Right renal cortex interstitium (tissue), 3 donors: ENCODE measurements around the gene SERHL2. TPM values are rescaled to one million over a fixed set of nuclear protein-coding genes. Genes with fewer than 3 reads are reported as not detected.
"Not testable (repeated sequence)": the region's sequence is repeated elsewhere in the genome, so short reads cannot be mapped to it uniquely, and the experiment has no call there.

ENCODE experiments used
- DNase-seq, 3 donors: peaks; one replicate each; pipeline ENCODE4 v3.0.0-alpha.2; 2013; ENCODE audit warnings: low read depth in 3 of 3, low spot score in 2 of 3
- polyA plus RNA-seq, 3 donors: library from polyadenylated mRNA; unstranded; fragments of 120-200 nt; gene quantifications; one replicate each; pipeline ENCODE4 v1.2.1, GENCODE V29; 2013; ENCODE audit not compliant: insufficient read length in 3 of 3

The SERHL2 gene
- polyA plus RNA-seq, 3 donors, result 5.6 to 7.8 (median 7.3) TPM

DNA sequence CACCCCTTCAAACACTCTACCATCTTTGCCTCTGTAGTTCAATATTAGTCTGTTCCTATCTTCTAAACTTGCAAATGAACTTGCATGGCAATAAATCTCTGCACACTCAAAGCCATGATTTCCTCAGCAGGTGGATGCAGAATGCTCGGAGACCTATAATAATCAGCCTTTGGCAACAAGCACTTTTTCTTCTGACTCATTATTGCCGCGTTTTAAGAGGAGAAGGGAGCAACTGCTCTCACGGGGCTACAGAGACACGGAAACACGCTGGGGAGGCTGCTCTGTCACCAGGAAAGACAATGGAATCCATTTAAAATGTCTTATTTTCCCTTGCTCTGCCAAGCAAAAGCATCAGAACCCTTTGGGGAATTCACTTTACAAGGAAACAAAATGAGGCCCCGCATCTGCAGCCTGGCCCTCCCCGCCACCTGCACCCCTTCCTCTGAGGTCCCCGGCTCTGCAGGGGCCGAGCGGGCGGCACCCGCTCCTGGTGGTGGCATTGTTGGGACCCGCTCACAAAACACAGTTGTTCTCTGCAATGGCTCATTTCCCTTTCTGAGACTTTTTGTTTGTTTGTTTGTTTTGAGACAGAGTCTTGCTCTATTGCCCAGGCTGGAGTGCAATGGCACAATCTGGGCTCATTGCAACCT lies 18.5 kb upstream of the SERHL2 start:
- not testable (repeated sequence) for DNase-seq

DNA sequence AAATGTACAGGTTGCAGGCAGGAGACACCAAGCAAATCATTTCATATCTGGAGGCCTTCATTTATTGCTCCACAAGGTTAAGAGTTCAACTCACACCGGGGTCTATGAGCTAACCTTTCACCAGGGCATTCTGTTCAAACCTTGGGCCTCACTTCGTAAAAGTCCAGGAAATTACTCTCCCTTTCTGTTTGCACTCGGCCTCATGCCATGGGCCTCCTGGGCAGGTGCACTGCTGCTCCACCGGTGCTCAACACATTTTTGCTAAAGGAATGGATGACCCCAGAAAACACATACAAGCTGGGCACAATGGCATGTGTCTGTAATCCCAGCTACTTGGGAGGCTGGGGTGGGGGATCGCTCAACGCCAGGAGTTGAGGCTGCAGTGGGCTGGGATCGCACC lies 17.6 kb upstream of the SERHL2 start:
- no peak for DNase-seq

DNA sequence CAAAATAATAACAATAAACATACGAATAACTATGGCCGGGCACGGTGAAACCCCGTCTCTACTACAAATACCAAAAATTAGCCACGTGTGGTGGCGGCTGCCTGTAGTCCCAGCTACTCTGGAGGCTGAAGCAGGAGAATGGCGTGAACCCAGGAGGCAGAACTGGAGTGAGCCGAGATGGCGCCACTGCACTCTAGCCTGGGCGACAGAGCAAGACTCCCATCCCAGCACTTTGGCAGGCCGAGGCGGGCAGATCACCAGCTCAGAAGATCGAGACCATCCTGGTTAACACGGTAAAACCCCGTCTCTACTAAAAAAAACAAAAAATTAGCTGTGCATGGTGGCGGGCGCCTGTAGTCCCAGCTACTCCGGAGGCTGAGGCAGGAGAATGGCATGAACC lies 17.1 kb upstream of the SERHL2 start:
- not testable (repeated sequence) for DNase-seq

DNA sequence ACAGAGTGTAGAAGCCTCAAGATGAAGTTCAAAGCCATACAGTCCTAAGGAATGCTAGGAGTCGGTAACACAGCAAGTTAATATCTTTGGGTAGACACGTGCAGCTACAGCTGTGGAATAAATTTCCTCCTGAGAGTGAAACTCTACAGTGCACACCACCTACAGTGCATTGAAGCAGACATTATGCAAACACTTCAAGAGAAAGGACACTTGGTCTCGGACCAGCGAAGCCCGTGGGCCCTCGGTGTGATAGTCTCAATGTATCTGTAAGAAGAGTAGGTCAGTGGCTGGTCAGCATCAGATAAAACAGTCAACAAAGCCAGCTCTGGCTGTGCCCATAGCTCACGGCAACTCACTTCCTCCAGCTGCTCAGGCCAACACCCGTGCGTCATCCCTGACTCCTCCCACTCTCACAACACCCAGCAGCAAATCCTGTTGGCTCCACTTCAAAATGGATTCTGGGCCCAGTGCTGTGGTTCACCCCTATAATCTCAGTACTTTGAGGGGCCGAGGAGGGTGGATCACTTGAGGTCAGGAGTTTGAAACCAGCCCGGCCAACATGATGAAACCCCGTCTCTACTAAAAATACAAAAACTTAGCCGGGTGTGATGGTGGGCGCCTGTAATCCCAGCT lies 16.4 kb upstream of the SERHL2 start:
- not testable (repeated sequence) for DNase-seq

DNA sequence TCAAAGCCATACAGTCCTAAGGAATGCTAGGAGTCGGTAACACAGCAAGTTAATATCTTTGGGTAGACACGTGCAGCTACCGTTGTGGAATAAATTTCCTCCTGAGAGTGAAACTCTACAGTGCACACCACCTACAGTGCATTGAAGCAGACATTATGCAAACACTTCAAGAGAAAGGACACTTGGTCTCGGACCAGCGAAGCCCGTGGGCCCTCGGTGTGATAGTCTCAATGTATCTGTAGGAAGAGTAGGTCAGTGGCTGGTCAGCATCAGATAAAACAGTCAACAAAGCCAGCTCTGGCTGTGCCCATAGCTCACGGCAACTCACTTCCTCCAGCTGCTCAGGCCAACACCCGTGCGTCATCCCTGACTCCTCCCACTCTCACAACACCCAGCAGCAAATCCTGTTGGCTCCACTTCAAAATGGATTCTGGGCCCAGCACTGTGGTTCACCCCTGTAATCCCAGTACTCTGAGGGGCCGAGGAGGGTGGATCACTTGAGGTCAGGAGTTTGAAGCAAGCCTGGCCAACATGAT lies 14.5 kb upstream of the SERHL2 start:
- DNase-seq, result not testable (repeated sequence)

DNA sequence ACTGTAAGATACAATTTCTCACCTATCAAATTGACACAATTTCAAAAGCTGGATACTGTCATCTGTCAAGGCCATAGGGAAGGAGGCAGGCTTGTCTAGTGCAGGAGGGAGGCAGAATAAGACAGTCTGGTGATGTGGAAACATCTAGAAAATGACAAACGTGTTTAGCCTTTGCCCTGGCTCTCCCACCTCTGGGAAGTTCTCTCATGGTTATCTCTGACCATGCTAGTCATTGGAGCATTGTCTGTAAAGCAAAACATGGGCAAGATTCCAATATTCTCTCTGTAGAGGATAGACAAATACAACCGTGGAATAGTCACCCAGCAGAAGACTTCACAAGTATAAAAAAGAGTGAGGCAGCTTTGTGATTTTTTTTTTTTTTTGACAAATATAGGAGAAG lies 9.1 kb upstream of the SERHL2 start:
- DNase-seq, result no peak

DNA sequence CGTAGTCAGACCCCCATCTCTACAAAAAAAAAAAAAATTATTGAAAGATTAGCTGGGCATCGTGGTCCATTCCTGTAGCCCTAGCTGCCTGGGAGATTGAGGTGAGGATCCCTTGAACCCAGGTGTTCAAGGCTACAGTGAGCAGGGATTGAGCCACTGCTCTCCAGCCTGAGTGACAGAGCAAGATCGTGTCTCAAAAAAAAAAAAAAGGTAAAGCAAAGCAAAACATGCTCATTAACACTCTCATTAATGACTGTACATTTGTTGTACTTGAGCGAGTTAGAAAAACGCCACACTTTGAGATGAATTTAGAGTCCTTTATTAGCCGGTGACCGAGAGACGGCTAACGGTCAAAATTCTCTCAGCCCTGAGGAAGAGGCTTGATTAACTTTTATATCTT lies 6.2 kb upstream of the SERHL2 start:
- DNase-seq, result no peak

DNA sequence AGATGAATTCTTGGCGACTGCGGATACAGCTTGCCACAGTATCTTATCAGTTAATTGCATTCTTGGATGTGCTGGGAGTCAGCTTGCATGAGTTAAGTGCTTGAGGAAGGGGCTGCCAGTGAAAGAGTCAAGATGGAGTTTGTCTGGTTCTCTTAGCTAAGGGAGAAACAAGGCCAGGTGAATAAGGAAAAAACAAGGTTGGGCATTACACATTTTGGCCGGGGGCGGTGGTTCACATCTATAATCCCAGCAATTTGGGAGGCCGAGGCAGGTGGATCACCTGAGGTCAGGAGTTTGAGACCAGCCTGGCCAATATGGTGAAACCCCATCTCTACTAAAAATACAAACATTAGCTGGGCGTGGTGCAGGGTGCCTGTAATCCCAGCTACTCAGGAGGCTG lies 5.6 kb upstream of the SERHL2 start:
- DNase-seq, result not testable (repeated sequence)

DNA sequence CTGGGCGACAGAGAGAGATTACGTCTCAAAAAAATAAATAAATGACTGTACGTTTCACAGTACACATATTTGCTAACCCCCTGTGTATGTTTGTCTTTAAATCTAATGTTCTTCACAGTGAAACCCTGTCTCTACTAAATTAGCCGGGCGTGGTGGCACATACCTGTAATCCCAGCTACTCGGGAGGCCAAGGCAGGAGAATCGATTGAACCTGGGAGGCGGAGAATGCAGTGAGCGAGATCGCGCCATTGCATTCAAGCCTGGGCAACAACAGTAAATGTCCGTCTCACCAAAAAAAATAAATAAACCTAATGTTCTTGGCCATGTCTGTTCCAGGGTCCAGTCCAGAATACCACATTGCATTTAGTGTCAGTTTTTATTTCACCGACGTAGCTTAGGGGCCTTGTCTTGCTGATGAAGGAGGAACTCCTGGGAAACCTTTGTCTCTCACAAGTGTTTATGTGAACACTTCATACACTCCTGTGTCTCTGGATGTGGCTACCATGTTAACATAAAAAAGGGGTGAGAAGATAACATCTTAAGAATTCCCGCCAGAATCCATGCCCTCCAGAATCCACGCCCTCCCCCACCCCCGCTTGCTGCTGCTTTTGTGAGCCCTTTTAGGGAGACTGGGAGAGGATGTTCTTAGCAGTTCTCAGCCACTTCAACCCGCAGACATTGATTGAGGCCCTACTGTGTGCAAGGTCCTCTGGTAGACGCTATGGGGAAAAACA lies 5.0 kb upstream of the SERHL2 start:
- no peak for DNase-seq

DNA sequence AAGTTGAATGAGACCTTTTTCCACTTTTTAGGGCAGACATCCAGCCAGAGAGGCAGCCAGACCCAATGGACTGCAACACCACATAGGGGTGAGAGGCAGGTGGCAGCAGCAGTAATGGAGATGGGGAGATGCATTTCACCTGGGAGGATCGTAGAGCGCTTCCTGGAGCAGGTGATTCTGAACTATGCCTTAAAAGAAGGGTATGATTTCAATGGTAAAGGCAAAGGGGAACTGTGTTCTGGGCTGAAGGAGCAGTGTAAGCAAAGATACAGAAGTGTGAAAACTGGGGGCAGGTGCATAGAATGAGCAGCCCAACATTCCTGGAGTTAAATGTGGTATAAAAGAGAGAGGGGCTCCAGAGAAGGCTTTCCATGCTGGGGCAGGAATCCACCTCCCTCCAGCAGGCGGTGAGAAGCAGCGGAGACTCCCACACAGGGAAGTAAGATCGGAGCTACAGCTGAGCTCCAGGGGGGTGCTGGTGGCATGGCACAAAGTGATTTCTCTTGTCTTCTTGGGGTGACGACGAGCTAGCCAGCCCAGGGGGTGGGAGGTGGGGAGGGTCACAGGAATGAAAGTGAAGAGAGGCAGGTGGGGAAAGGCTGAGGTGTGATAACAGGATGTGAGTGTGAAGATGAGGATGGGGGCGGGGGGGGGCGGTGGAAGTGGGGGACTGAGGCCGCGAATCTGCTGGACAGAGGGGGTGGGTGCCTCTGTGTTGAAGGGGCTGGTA lies 4.3 kb upstream of the SERHL2 start:
- no peak for DNase-seq

DNA sequence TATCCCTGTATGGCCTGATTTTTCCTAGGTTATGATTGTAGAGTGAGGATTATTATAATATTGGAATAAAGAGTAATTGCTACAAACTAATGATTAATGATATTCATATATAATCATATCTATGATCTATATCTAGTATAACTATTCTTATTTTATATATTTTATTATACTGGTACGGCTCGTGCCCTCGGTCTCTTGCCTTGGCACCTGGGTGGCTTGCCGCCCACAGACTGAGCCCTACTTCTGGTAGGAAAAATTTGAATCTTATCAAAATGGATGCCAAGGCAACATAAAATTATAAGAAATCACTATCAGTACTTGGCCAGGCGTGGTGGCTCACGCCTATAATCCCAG lies 1.5 kb upstream of the SERHL2 start:
- DNase-seq, result not testable (repeated sequence)

DNA sequence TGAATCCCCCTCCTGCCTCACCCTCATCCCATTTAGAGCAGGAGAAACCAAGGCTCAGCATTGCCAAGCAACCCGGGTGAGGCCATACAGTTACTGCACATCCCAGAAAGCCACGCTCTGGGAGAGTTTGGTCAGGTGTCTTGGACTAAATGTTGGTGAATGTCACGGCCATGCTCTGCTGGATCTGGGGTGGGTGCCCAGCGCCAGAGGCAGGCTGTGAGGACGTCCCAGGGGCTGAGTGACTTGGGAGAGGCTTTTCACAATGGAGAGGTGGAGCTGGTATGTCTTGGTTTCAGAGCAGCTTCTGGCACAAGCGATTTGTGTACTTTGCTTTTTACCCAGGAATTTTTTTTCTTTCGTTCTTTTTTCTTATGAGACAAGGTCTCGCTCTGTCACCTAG lies 6.6 kb downstream of the SERHL2 start:
- DNase-seq, result no peak

DNA sequence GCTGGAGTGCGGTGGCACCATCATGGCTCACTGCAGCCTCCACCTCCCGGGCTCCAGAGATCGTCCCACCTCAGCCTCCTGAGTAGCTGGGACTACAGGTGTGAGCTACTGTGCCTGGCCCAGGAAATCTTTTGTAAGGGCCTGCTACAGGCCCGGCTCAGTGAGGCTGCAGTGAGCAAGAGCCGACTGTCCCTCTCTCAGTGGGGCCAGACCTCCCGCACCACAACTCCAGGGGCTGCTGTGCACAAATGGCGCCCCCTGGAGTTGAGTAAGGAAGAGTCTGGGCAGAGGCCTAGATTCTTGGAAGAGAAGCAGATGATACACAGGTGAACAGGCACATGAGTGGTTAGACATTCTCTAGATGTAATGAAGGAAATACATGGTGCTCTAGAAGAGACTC lies 7.0 kb downstream of the SERHL2 start:
- no peak for DNase-seq

DNA sequence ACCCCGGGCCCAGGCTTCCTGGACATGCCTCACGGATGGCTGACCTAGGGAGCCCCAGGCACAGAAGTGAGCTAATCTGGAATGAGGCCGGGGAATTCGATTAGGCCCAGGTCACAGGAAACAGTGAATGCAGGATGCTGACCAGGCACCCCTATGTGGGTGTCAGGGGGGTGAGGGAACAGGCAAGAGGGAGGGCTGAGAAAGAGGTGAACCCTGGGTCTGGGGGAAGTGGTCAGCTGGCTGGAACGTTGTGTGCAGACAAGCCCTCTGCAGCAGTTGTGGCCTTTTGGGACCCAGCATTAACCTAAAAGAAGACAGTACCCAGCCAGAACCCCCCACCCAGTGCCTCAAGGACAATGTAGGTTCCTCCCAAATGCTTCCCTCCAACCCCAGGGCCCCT lies 8.1 kb downstream of the SERHL2 start:
- no peak for DNase-seq

DNA sequence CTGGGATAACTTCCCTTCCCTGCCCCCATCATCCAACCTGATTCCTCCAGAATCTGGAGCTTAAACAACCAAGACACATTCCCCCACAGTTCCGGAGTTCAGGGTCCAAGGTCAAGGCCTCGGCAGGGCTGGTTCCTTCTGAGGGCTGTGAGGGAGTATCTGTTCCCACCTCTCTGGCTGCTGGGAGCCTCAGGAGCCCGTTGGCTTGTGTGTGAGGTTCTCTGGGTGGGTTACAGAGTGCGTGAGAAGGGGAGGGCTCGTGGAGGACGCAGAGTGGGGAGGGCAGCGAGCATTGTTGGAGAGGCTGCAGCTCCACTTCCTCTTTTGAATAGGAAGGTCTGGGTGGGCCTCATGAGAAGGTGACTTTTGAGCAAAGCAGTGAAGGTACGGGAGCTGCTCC lies 8.5 kb downstream of the SERHL2 start:
- no peak for DNase-seq

DNA sequence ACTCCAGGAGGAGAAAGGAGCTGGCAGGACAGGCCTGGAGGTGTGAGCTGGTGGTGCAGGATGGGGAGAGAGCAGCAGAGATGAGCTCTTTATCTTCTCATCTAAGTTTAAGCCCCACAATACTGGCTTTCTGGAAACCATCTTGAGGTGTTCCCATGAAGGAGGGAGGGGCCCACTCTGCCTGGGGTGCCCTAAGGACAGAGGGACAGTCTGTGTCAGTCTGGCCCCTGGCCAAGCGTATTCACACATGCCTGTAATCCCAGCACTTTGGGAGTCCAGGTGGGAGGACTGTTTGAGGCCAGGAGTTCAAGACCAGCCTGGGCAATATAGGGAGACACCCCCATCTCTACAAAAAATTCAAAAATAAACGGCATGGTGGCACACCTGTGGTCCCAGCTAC lies 8.9 kb downstream of the SERHL2 start:
- DNase-seq, result no peak

DNA sequence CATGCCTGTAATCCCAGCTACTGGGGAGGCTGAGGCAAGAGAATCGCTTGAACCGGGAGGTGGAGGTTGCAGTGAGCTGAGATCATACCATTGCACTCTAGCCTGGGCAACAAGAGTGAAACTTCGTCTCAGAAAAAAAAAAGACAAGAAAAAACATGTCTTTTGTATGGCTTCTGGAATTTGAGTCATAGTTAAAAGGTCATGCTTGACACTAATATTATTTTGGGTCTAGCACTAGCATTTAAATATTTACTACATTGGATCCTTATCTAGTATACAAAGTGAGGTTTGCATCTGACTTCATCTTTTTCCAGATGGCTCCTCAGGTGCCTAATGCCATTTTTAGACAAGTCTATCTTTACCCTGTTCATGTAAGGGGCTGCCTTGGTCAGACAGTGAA lies 10.2 kb downstream of the SERHL2 start:
- not testable (repeated sequence) for DNase-seq

DNA sequence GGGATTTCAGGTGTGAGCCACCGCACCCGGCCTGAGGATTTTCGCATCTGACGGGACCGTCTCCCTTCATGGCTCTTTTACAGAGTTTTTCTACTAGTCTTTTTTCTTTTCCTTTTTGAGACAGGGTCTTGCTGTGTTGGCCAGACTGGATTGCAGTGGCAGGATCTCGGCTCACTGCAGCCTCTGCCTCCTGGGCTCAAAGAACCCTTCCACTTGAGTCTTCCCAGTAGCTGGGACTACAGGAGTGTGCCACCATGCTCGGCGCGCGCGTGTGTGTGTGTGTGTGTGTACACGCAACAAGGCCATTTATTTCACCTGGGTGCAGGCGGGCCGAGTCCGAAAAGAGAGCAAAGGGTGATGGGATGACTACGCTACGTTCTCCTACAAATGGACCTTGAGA lies 10.9 kb downstream of the SERHL2 start:
- DNase-seq, result no peak

DNA sequence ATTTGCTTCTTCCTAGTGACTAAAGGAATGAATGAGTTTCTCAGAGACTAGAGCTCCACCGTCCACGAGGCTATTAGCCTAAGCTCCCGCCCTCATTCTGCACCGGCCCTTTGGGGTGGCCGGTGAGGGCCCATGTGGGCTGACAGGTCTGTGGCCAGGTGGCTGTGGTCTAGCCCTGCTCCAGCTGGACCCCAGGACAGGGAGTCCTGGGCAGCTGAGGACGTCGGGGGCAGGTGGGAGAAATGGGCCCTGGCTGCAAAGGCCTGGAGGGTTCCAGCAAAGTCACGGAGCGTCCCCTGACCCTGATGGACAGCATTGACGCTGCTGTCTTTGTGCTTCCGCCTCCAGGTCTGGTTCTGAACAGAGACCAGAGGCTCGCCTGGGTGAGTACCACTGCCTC lies 12.2 kb downstream of the SERHL2 start:
- no peak for DNase-seq

DNA sequence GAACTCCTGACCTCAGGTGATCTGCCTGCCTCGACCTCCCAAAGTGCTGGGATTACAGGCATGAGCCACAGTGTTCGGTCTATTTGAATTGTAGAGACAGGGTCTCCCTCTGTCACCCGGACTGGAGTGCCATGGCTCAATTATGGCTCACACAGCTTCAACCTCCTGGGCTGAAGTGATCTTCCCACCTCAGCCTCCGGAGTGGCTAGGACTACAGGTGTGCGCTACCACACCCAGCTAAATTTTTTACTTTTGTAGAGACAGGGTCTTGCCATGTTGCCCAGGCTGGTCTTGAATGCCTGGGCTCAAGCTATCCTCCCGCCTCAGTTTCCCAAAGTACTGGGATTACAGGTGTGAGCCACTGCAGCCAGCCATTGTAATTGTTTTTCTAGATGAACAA lies 14.2 kb downstream of the SERHL2 start:
- not testable (repeated sequence) for DNase-seq

DNA sequence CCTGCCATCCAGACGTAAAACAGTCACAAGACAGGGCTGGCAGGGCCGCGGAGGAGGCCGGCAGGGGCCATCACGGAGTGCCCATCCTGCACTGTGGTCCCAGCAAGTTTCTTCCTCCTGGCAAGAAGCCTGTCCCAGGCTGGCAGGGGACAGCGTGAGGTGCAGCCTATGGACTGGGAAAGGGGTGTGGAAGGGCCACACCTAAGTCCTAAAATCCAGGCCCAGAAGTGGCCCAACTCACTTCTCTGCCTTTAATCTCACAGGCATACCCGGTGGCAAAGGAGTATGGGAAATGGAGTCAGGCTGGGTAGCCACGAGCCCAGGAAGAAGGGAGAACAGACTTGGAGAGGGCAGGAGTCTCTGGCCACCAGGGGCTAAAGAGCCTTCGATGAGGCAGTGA lies 16.8 kb downstream of the SERHL2 start:
- DNase-seq, result not testable (repeated sequence)
